ENCODE data around the gene CACNA2D3.
A peak's percentile ranks its signal among the peaks of the same experiment; 100 is the strongest.

The CACNA2D3 gene

GRCh38 chr3:54153477-54153876, 31.1 kb downstream of the CACNA2D3 start:
- no peak overlapping the region for H3K27ac ChIP-seq
- no peaks in the 10 kb centered on the region for H3K36me3 ChIP-seq (ENCODE audit: control insufficient read depth, insufficient read depth, low read length)
- no peaks in the 10 kb centered on the region for H3K79me2 ChIP-seq
- no peak overlapping the region for H3K9ac ChIP-seq
- H3K9me3 ChIP-seq (ENCODE audit: control insufficient read depth, low read length) = no peaks in the 10 kb centered on the region
- H3K4me2 ChIP-seq (ENCODE audit: low read length) = no peak overlapping the region
- H3K4me3 ChIP-seq (ENCODE audit: low read depth, low read length) = no peak overlapping the region
- TF ChIP-seq, protein P1, sequence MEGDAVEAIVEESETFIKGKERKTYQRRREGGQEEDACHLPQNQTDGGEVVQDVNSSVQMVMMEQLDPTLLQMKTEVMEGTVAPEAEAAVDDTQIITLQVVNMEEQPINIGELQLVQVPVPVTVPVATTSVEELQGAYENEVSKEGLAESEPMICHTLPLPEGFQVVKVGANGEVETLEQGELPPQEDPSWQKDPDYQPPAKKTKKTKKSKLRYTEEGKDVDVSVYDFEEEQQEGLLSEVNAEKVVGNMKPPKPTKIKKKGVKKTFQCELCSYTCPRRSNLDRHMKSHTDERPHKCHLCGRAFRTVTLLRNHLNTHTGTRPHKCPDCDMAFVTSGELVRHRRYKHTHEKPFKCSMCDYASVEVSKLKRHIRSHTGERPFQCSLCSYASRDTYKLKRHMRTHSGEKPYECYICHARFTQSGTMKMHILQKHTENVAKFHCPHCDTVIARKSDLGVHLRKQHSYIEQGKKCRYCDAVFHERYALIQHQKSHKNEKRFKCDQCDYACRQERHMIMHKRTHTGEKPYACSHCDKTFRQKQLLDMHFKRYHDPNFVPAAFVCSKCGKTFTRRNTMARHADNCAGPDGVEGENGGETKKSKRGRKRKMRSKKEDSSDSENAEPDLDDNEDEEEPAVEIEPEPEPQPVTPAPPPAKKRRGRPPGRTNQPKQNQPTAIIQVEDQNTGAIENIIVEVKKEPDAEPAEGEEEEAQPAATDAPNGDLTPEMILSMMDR (IDR thresholded peaks at IDR 0.05) = no peak
- peak overlapping the region; percentile 14 for H2AFZ ChIP-seq
- H3K27me3 ChIP-seq (ENCODE audit: control insufficient read depth, insufficient read depth, low read length) = no peaks in the 10 kb centered on the region
- H3K4me1 ChIP-seq = no peaks in the 10 kb centered on the region

- Histone ChIP-seq H3K79me2 (no peaks in the 10 kb centered on the region), H3K4me3 (ENCODE audit: low read depth, low read length) (no peak overlapping the region), H3K4me1 (no peaks in the 10 kb centered on the region), H3K9ac (no peak overlapping the region), H2AFZ (no peak overlapping the region), H3K27ac (no peak overlapping the region), H3K27me3 (ENCODE audit: control insufficient read depth, insufficient read depth, low read length) (no peaks in the 10 kb centered on the region), H3K36me3 (ENCODE audit: control insufficient read depth, insufficient read depth, low read length) (no peaks in the 10 kb centered on the region), H3K9me3 (ENCODE audit: control insufficient read depth, low read length) (no peaks in the 10 kb centered on the region), H3K4me2 (ENCODE audit: low read length) (no peak overlapping the region)
- TF ChIP-seq, protein P1 (IDR thresholded peaks at IDR 0.05) = no peak
These were observed 35.5 kb downstream of the CACNA2D3 start for GRCh38 chr3:54157860-54158259.

DNA sequence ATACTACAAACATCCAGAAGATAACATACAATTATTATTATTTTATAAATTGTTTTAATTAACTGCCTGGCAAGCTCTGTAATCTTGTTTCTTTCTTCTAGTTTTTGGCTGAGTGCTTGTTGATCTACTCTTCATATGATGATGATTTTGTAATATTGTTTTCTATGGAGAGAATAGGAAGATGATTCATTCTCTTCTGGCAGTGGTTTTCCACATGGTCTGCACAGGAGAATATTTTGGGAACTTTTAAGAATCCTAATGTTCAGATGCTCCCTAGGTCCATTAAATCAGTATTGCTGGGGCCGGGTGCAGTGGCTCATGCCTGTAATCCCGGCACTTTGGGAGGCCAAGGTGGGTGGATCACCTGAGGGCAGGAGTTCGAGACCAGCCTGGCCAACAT, 37.6 kb downstream of the CACNA2D3 start:
- no peak overlapping the region for H2AFZ ChIP-seq
- H3K4me2 ChIP-seq (ENCODE audit: low read length) = no peak overlapping the region
- no peaks in the 10 kb centered on the region for H3K36me3 ChIP-seq (ENCODE audit: control insufficient read depth, insufficient read depth, low read length)
- no peak overlapping the region for H3K27ac ChIP-seq
- H3K9ac ChIP-seq = no peak overlapping the region
- H3K4me3 ChIP-seq (ENCODE audit: low read depth, low read length) = no peak overlapping the region
- TF ChIP-seq, protein P1 (IDR thresholded peaks at IDR 0.05) = no peak
- H3K27me3 ChIP-seq (ENCODE audit: control insufficient read depth, insufficient read depth, low read length) = no peaks in the 10 kb centered on the region
- H3K9me3 ChIP-seq (ENCODE audit: control insufficient read depth, low read length) = no peaks in the 10 kb centered on the region
- H3K79me2 ChIP-seq = no peaks in the 10 kb centered on the region
- no peaks in the 10 kb centered on the region for H3K4me1 ChIP-seq

- Histone ChIP-seq H3K4me1 (no peaks in the 10 kb centered on the region), H3K9me3 (ENCODE audit: control insufficient read depth, low read length) (no peaks in the 10 kb centered on the region), H3K4me2 (ENCODE audit: low read length) (no peak overlapping the region)
These were observed 41.1 kb downstream of the CACNA2D3 start for GRCh38 chr3:54163441-54163840.

More at GRCh38 chr3:54163441-54163840, 41.1 kb downstream of the CACNA2D3 start:
- H2AFZ ChIP-seq = no peak overlapping the region
- no peaks in the 10 kb centered on the region for H3K79me2 ChIP-seq
- no peak overlapping the region for H3K4me3 ChIP-seq (ENCODE audit: low read depth, low read length)
- no peak overlapping the region for H3K9ac ChIP-seq
- TF ChIP-seq, protein P1 (IDR thresholded peaks at IDR 0.05) = no peak
- H3K27me3 ChIP-seq (ENCODE audit: control insufficient read depth, insufficient read depth, low read length) = no peaks in the 10 kb centered on the region
- H3K36me3 ChIP-seq (ENCODE audit: control insufficient read depth, insufficient read depth, low read length) = no peaks in the 10 kb centered on the region
- H3K27ac ChIP-seq = no peak overlapping the region

Data from parathyroid adenoma (tissue), 2 donors.